Measurements from ENCODE around the gene OR4M1.
"Not testable (repeated sequence)": the region's sequence is repeated elsewhere in the genome, so short reads cannot be mapped to it uniquely, and the experiment has no call there.

The OR4M1 gene

DNA sequence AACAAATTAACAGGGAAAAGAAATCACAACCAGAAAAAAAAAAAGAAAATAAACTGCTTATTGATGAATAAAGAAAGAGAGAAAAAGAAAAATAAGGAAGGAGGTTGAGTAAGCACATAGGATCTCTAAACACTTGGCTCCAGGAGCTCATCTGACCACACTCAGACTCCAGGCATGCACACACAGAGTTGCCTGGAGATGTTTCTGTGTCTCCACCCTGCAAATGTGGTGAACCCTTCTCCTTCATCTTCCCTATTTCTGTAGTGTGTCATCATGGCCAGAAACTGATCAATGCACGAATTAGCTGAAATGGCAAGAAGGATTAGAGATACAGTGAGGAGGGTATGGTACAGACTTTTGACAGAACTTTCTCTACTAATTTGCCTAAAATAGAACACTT is 50.5 kb downstream of the OR4M1 start:
- no peak for DNase-seq

GRCh38 chr14:19827626-19828244 is 54.4 kb downstream of the OR4M1 start:
- DNase-seq = not testable (repeated sequence)

- no peak for DNase-seq
These were observed 55.0 kb downstream of the OR4M1 start for GRCh38 chr14:19828314-19828713.
